Mesendoderm (in vitro differentiated cells): ENCODE data around the gene FBXO36.

ENCODE experiments used
- DNase-seq: peaks from one replicate; pipeline ENCODE4 v3.0.0; 2013
- H2AK5ac ChIP-seq: 2 replicates; pipeline ENCODE4 v1.6.1; 2013; ENCODE audit warnings: low read length, inconsistent platforms
- H2BK120ac ChIP-seq: 2 replicates; pipeline ENCODE4 v1.6.1; 2013; ENCODE audit warnings: low read depth, mild to moderate bottlenecking, low read length, moderate library complexity, mixed read lengths
- H2BK15ac ChIP-seq: replicated peaks from 2 replicates; pipeline ENCODE4 v1.6.1; 2013; ENCODE audit warnings: low read depth, mild to moderate bottlenecking, moderate library complexity
- H2BK5ac ChIP-seq: 2 replicates; pipeline ENCODE4 v1.6.1; 2013; ENCODE audit warnings: low read length, inconsistent platforms
- H3K18ac ChIP-seq: 2 replicates; pipeline ENCODE4 v1.6.1; 2013; ENCODE audit warnings: mild to moderate bottlenecking, low read length, mixed read lengths
- H3K23ac ChIP-seq: one replicate; pipeline ENCODE4 v1.6.1; 2013; ENCODE audit warnings: low read length
- H3K27ac ChIP-seq: 2 replicates; pipeline ENCODE4 v1.5.1; 2013; ENCODE audit warnings: low read depth, mild to moderate bottlenecking, inconsistent platforms, low read length, moderate library complexity
- H3K27me3 ChIP-seq: 2 replicates; pipeline ENCODE4 v1.6.1; 2013; ENCODE audit warnings: low read length, control low read depth, mild to moderate bottlenecking, inconsistent platforms; ENCODE audit not compliant: insufficient read depth, poor library complexity
- H3K36me3 ChIP-seq: 2 replicates; pipeline ENCODE4 v1.6.1; 2013; ENCODE audit warnings: low read length, inconsistent platforms; ENCODE audit not compliant: control insufficient read depth, insufficient read depth
- H3K4ac ChIP-seq: one replicate; pipeline ENCODE4 v1.6.1; 2013; ENCODE audit warnings: low read depth, mild to moderate bottlenecking, low read length, moderate library complexity
- H3K4me1 ChIP-seq: 2 replicates; pipeline ENCODE4 v1.6.1; 2013; ENCODE audit warnings: low read depth, low read length, inconsistent platforms; ENCODE audit not compliant: control insufficient read depth
- H3K4me2 ChIP-seq: 2 replicates; pipeline ENCODE4 v1.6.1; 2013; ENCODE audit warnings: low read length
- H3K4me3 ChIP-seq: 2 replicates; pipeline ENCODE4 v1.5.1; 2013; ENCODE audit warnings: mild to moderate bottlenecking, low read length
- H3K56ac ChIP-seq: one replicate; pipeline ENCODE4 v1.6.1; 2013; ENCODE audit warnings: low read length
- H3K79me1 ChIP-seq: 2 replicates; pipeline ENCODE4 v1.6.1; 2013; ENCODE audit warnings: low read length, inconsistent platforms
- H3K79me2 ChIP-seq: 2 replicates; pipeline ENCODE4 v1.6.1; 2013; ENCODE audit warnings: mild to moderate bottlenecking, low read length; ENCODE audit not compliant: control insufficient read depth, insufficient read depth
- H3K9ac ChIP-seq: 2 replicates; pipeline ENCODE4 v1.6.1; 2013; ENCODE audit warnings: low read length, inconsistent platforms
- H4K5ac ChIP-seq: one replicate; pipeline ENCODE4 v1.6.1; 2013; ENCODE audit warnings: low read length
- H4K8ac ChIP-seq: one replicate; pipeline ENCODE4 v1.6.1; 2013; ENCODE audit warnings: low read depth, mild to moderate bottlenecking, control low read depth, low read length, moderate library complexity
- whole genome bisulfite sequencing: extraction: QIAGEN DNeasy Blood & Tissue Kit; methylation state at CpG from one replicate; pipeline ENCODE4 v1.1.7; 2013; ENCODE audit warnings: low lambda C conversion rate, missing lambda C conversion rate; ENCODE audit not compliant: insufficient coverage; ENCODE audit errors: extremely low coverage; 5-methylcytosine and 5-hydroxymethylcytosine counted together

Gene FBXO36

DNA sequence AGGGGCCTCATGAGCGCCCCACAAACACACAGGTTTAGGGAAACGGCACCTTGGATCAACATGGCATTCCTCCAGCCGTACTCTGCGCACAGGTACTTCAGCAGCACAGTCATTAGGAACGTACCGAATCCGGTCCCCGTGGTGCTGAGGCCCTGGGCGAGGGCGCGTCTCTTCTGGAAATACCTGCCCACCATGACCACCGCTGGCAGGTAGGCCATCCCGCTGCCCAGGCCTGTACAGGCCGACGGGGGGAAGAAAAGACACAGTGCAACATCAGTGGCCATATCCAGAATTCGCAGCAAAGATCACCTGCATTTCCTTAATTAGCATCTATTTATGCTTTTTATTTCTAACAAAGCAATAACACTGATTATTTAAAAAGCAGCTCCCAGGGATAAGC is 124.2 kb downstream of the FBXO36 start:
- Histone ChIP-seq H3K79me1 (no peaks in the 10 kb centered on the region), H2BK5ac (no peak overlapping the region), H3K23ac (no peak overlapping the region), H3K4ac (no peak overlapping the region), H4K5ac (no peak overlapping the region), H3K27me3 (no peaks in the 10 kb centered on the region), H3K4me1 (no peaks in the 10 kb centered on the region), H2BK15ac (no peak overlapping the region), H4K8ac (no peak overlapping the region), H2BK120ac (no peak overlapping the region), H3K56ac (no peak overlapping the region), H3K9ac (no peak overlapping the region), H3K36me3 (no peaks in the 10 kb centered on the region), H3K79me2 (no peaks in the 10 kb centered on the region), H3K4me3 (no peak overlapping the region), H3K4me2 (no peak overlapping the region), H3K27ac (no peak overlapping the region), H3K18ac (no peak overlapping the region), H2AK5ac (no peak overlapping the region)
- DNase-seq = no peak
- WGBS = no CpG with 5 or more reads among the region's 16 CpGs

DNA sequence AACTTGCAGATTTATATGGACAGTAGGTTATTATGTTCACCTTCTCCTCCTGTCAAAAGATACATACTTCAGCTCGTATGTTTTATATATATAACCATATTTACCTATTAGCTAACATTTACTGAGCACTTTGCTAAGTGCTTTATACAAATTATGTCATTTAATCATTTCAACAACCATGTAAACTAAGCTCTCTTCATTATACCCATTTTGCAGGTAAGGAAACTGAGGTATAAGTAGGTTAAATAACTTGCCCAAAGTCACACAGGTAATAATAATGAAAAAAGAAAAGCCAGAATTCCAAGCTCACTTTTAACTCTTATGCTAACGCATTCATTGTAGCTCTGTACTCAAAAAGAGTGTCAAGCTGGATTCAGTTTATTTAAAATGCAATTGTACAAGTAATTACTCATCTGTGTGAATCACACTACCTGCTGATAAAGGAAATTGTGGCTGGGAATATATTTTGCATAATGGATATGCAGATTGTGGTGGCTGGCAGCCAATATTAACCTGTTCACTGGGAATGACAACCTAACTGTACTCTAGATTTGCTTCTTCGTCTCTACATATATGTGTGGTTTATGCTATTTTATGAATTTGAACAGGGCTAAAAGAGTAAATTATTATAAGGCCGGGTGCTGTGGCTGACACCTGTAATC is 125.8 kb downstream of the FBXO36 start:
- no peak overlapping the region for H2BK5ac ChIP-seq
- no peak overlapping the region for H3K27ac ChIP-seq
- H3K4me3 ChIP-seq = no peak overlapping the region
- H3K56ac ChIP-seq = no peak overlapping the region
- H4K8ac ChIP-seq = no peak overlapping the region
- H3K4me1 ChIP-seq = no peaks in the 10 kb centered on the region
- no peak overlapping the region for H3K23ac ChIP-seq
- H2BK15ac ChIP-seq = no peak overlapping the region
- H3K79me2 ChIP-seq = no peaks in the 10 kb centered on the region
- H3K36me3 ChIP-seq = no peaks in the 10 kb centered on the region
- no CpG with 5 or more reads among the region's 4 CpGs for WGBS
- H2BK120ac ChIP-seq = no peak overlapping the region
- no peak overlapping the region for H3K4ac ChIP-seq
- H4K5ac ChIP-seq = no peak overlapping the region
- no peak overlapping the region for H3K9ac ChIP-seq
- H3K79me1 ChIP-seq = no peaks in the 10 kb centered on the region
- DNase-seq = no peak
- H3K27me3 ChIP-seq = no peaks in the 10 kb centered on the region
- H3K18ac ChIP-seq = no peak overlapping the region
- no peak overlapping the region for H2AK5ac ChIP-seq
- no peak overlapping the region for H3K4me2 ChIP-seq

DNA sequence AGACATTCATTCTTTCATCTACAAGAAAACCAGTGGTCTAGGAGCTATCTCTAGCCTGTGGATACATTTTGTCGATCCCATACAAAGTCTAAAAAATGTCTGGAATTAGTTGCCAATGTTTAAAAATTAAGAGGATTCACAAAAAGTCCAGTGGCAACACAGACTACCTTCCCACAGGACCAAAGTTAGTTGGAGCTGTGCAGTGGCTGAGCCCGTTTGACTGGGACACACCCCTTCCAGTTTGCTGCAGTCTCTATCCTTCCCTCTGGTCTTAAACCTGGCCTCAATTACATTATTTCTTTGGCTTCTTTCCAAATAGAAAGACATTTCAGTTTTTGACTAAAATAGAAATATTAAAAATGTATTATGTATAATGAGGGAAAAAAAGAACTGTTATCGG is 127.8 kb downstream of the FBXO36 start:
- Histone ChIP-seq H3K4me3 (no peak overlapping the region), H3K18ac (no peak overlapping the region), H4K8ac (no peak overlapping the region), H3K23ac (no peak overlapping the region), H3K79me2 (no peaks in the 10 kb centered on the region), H3K79me1 (no peaks in the 10 kb centered on the region), H3K9ac (no peak overlapping the region), H2BK120ac (no peak overlapping the region), H4K5ac (no peak overlapping the region), H2AK5ac (no peak overlapping the region), H3K4ac (no peak overlapping the region), H3K27ac (no peak overlapping the region), H3K4me1 (no peaks in the 10 kb centered on the region), H2BK15ac (no peak overlapping the region), H3K36me3 (no peaks in the 10 kb centered on the region), H2BK5ac (no peak overlapping the region), H3K56ac (no peak overlapping the region), H3K27me3 (no peaks in the 10 kb centered on the region), H3K4me2 (no peak overlapping the region)
- no peak for DNase-seq
- 100% methylated on average over 1 of the region's 3 CpGs for WGBS

DNA sequence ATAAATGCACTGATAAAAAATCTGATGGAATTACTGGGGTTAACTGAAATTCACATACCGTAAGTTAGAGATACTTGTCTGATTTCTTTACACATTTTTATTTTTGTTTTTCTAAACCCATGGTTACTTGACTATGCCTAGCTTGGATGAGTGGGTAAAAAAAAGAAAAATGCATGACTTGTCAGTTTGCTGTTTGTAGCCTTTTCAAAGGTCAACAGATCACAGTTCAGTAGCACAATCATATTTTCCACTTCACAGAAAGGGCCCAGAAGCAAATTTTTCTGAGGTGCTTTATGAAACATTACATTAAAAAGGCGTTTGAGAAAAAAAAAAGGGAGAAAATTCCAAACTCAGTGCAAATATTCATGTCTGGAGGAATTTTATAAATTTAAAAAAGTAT is 130.0 kb downstream of the FBXO36 start:
- Histone ChIP-seq H3K4me2 (no peak overlapping the region), H3K36me3 (no peaks in the 10 kb centered on the region)
- no peak for DNase-seq

DNA sequence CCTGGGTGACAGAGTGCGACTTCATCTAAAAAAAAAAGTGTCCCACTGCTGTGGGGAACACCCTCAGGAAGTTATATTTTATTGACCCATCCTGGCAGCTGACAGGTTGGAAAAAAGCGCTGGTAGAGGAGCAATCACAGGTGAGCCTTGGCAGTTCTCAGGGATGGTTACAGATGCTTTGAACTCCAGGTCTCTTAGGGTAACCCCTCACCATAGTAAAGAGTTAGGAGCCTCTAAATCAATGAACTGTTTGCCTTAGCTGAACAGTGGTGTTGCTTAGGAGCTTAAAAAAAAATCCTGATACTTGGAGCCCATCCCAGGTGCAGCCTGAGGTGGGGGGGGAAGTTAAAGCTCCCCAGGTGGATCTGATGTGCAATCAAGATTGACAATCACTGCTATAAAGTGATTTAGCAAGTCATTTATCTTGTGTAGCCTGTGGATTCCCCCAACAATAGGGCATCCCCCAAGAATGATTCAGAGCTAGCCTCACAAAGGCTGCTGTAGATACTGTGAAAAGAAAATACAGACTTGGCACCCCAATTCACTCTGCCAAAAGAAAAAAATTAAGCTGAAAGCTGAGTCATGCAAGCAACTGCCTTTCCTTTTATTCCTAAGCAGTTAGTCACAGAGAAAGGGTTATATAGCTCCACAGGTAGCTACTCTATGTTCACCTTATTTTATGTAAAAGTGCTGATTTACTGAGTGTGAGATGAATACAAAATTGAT is 131.6 kb downstream of the FBXO36 start:
- Histone ChIP-seq H3K18ac (no peak overlapping the region), H3K9ac (no peak overlapping the region), H3K4me2 (no peak overlapping the region), H3K4me1 (no peaks in the 10 kb centered on the region), H2BK15ac (no peak overlapping the region), H2BK120ac (no peak overlapping the region), H3K79me2 (no peaks in the 10 kb centered on the region), H3K36me3 (no peaks in the 10 kb centered on the region), H4K5ac (no peak overlapping the region), H3K4me3 (no peak overlapping the region), H3K27ac (no peak overlapping the region), H2AK5ac (no peak overlapping the region), H4K8ac (no peak overlapping the region), H3K27me3 (no peaks in the 10 kb centered on the region), H2BK5ac (no peak overlapping the region), H3K79me1 (no peaks in the 10 kb centered on the region), H3K56ac (peak overlapping the region; percentile 25), H3K23ac (no peak overlapping the region), H3K4ac (no peak overlapping the region)
- DNase-seq = no peak
- no CpG with 5 or more reads among the region's 2 CpGs for WGBS

More for the DNA sequence above, 130.0 kb downstream of the FBXO36 start:
- Histone ChIP-seq H2BK120ac (no peak overlapping the region), H2BK5ac (no peak overlapping the region), H3K79me1 (no peaks in the 10 kb centered on the region), H4K8ac (no peak overlapping the region), H3K23ac (no peak overlapping the region), H3K27ac (no peak overlapping the region), H3K4ac (no peak overlapping the region), H4K5ac (no peak overlapping the region), H3K4me3 (no peak overlapping the region), H3K9ac (no peak overlapping the region), H3K4me1 (no peaks in the 10 kb centered on the region), H3K18ac (no peak overlapping the region), H2BK15ac (no peak overlapping the region), H3K56ac (no peak overlapping the region), H3K79me2 (no peaks in the 10 kb centered on the region), H2AK5ac (no peak overlapping the region), H3K27me3 (no peaks in the 10 kb centered on the region)
- WGBS = no CpG with 5 or more reads among the region's 2 CpGs
